Measurements from ENCODE around the gene MAD1L1. TPM values are rescaled to one million over a fixed set of nuclear protein-coding genes. Genes with fewer than 3 reads are reported as not detected.
A peak's percentile ranks its signal among the peaks of the same experiment; 100 is the strongest.
"Not testable (repeated sequence)": the region's sequence is repeated elsewhere in the genome, so short reads cannot be mapped to it uniquely, and the experiment has no call there.

The MAD1L1 gene
- total RNA-seq, 2 donors from 2014 or later: 34.2 to 53.5 TPM

GRCh38 chr7:1850111-1850975 is 382.4 kb downstream of the MAD1L1 start:
- DNase-seq (ENCODE audit: low spot score in 2 of 2) (no peak), ATAC-seq (no peak)
- H3K9me3 Mint-ChIP-seq: no peaks in the 10 kb centered on the region
- H3K27ac Mint-ChIP-seq: no peak overlapping the region
- no peaks in the 10 kb centered on the region for H3K36me3 Mint-ChIP-seq

GRCh38 chr7:1849351-1850041 is 383.2 kb downstream of the MAD1L1 start:
- DNase-seq (ENCODE audit: low spot score in 2 of 2) (no peak), ATAC-seq (no peak)
- Mint-ChIP-seq H3K27ac (no peak overlapping the region), H3K36me3 (no peaks in the 10 kb centered on the region), H3K9me3 (no peaks in the 10 kb centered on the region)

- no peaks in the 10 kb centered on the region for H3K36me3 Mint-ChIP-seq
- no peak for DNase-seq (ENCODE audit: low spot score in 2 of 2)
- peak overlapping the region in 1 of 2 donors; percentile 33 for H3K27ac Mint-ChIP-seq
- no peaks in the 10 kb centered on the region for H3K9me3 Mint-ChIP-seq
- no peak for ATAC-seq
Observed at GRCh38 chr7:1848911-1849311, 383.8 kb downstream of the MAD1L1 start.

GRCh38 chr7:1848013-1848640 is 384.6 kb downstream of the MAD1L1 start:
- Mint-ChIP-seq H3K9me3 (no peaks in the 10 kb centered on the region), H3K36me3 (no peaks in the 10 kb centered on the region), H3K27ac (no peak overlapping the region)
- no peak for ATAC-seq
- DNase-seq (ENCODE audit: low spot score in 2 of 2): no peak

GRCh38 chr7:1847260-1848001 is 385.3 kb downstream of the MAD1L1 start:
- Mint-ChIP-seq H3K36me3 (no peaks in the 10 kb centered on the region), H3K27ac (peak overlapping the region in 1 of 2 donors; percentile 30), H3K9me3 (no peaks in the 10 kb centered on the region)
- ATAC-seq: no peak
- no peak for DNase-seq (ENCODE audit: low spot score in 2 of 2)

DNA sequence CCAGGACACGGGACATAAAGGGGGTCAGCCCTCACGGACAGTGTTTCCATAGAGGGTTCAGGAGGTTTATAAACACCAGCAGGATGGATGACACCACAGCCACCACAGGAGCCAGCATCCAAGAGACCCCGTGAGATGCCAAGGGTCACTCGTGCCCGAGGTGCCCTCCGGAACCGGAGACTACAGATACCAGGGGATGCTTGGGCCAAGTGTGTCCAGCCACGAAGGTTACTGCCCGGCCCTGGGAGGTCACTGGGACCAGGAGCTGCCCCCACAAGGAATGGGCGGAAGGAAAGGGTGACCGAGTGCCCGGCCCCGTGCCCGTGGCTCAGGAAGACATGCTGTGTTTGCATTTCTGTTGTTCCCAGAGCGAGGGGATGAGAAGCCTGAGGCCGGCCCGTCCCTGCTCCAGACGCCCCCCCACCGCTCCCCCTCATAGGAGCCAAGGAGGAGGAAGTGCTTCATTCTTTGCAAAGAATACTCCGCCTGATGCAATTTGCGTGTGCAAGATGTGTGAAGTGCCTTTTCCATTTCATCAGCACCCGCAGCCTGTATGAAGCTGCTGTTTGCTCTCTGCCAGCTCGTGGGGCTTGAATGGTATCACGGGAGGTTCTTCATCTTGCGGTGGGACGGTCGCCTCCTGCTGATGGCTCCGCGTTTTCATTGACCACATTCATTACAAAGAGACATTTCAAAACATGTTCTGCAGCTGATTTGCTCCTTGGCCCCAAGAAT is 386.2 kb downstream of the MAD1L1 start:
- H3K27ac Mint-ChIP-seq: peak overlapping the region in 1 of 2 donors; percentile 40
- H3K36me3 Mint-ChIP-seq: no peaks in the 10 kb centered on the region
- no peaks in the 10 kb centered on the region for H3K9me3 Mint-ChIP-seq
- DNase-seq (ENCODE audit: low spot score in 2 of 2) (no peak), ATAC-seq (no peak)

GRCh38 chr7:1845536-1846311 is 387.0 kb downstream of the MAD1L1 start:
- Mint-ChIP-seq H3K9me3 (no peaks in the 10 kb centered on the region), H3K27ac (peak overlapping the region in 1 of 2 donors; percentile 58), H3K36me3 (no peaks in the 10 kb centered on the region)
- ATAC-seq (no peak), DNase-seq (ENCODE audit: low spot score in 2 of 2) (no peak)

DNA sequence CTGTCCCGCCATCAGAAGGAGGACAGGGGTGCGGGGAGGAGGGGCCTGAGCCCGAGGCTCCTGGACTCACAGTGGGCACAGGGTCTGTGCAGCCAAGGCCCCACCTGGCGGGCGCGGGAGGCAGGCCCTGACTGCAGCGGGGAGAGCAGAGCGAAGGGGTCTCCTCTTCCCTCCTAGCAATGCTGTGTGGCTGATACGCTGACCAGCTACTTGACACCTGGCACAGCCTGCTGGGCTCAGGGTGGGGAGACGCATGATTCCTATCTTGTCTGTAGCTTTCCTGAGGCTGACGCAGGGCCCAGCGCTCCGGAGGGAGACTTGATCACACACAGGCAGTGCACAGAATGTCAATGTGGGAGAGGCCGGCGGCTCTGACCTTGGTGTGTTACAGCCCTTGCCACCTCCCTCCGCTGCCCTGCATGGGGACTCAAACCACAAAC is 387.8 kb downstream of the MAD1L1 start:
- no peaks in the 10 kb centered on the region for H3K9me3 Mint-ChIP-seq
- H3K27ac Mint-ChIP-seq: peak overlapping the region in 1 of 2 donors; percentile 58
- DNase-seq (ENCODE audit: low spot score in 2 of 2): no peak
- H3K36me3 Mint-ChIP-seq: no peaks in the 10 kb centered on the region
- no peak for ATAC-seq

DNA sequence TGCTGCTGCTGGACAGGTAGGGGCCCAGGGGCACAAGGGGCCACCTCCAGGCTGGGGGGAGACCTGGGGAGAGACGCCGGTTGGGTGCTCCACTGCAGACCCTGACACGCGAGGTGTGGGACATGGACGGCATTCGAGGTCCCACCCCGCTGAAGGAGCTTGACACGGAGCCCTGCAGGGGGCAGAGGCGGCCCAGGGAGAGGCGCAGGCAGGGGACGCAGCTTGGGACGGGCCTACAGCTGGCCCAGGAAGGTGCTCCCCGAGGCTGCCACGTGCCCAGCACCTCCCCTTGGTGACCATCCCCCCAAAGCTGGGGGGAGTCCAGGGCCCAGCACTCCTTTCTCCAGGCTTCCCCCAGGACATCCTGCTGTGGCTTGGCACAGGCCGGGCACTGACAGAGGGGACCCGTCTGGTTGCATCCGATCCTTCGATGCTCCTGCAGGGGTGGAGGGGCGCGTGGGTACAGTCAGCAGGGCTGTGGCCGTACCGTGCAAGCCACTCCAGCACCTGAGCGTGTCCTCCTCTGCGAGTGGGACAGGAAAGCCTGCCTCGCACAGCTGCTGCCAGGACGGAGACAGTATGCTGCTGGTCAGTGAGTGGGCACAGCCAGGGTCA is 388.3 kb downstream of the MAD1L1 start:
- no peaks in the 10 kb centered on the region for H3K9me3 Mint-ChIP-seq
- DNase-seq (ENCODE audit: low spot score in 2 of 2): no peak
- ATAC-seq: no peak
- H3K36me3 Mint-ChIP-seq: no peaks in the 10 kb centered on the region
- no peak overlapping the region for H3K27ac Mint-ChIP-seq

DNA sequence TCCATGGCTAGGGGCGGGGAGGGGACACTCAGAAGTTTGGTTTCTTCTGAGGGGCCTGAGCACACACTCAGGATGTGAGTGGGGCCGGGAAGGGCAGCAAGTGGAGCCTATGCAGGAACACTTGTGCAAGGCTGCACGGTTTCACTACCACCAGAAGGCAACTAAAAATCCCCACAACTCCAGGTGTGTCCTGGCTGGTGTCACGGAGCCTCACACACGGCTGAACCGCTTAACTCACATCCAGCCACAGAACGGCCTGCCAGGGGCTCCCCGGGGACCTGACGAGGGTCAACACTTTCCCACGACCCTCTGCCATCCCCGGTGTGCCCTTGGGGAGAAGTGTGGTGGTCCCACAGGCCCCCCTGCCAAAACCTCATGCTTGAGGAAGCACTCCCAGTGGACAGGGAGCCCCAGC is 388.8 kb downstream of the MAD1L1 start:
- Mint-ChIP-seq H3K27ac (no peak overlapping the region), H3K9me3 (no peaks in the 10 kb centered on the region), H3K36me3 (no peaks in the 10 kb centered on the region)
- DNase-seq (ENCODE audit: low spot score in 2 of 2) (no peak), ATAC-seq (no peak)

- Mint-ChIP-seq H3K36me3 (no peaks in the 10 kb centered on the region), H3K9me3 (no peaks in the 10 kb centered on the region), H3K27ac (no peak overlapping the region)
- DNase-seq (ENCODE audit: low spot score in 2 of 2): no peak
- ATAC-seq: no peak
Observed at GRCh38 chr7:1843271-1843861, 389.4 kb downstream of the MAD1L1 start.

DNA sequence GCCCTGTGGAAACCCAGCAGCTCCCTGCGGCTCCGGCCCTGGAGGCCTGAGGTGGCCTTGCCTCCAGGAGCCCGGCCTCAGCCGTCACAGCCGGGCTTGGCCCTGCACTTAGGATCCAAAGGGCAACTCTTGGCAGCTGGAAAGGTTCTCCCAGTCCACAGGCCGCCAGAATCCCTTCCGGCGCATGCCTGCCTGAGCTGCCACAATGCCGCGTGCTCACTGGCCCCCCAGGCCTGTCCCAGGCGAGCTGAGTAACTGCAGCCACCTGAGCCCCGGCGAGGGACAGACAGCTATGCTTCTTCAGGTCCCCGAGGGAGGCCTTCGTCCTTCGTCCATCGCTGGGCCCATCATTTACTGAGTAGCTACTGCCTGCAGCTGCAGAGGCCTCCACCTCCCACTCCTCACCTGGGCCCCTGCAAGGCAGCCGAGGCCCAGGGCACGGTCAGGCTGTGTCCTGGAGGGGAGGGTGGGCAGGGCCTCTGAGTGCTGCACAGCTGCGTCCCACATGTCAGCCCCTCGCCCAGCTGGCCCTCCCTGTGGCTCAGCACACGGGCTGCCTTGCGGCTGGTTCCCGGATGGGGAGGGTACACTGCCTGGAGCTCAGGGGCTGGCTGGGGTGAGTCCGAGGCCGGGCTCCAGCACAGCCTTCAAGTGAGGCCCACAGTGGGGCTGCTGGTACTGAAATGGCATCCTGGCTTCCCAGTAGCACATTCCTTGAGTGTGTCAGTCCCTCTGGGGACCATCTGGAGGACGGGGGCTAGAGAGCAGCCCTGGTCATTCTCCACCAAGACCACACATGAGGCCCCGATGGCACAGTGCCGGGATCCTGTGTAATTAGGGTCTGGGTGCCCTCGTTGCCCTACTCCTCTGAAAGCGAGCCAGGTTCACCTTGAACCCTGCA is 390.2 kb downstream of the MAD1L1 start:
- Mint-ChIP-seq H3K9me3 (no peaks in the 10 kb centered on the region), H3K27ac (no peak overlapping the region), H3K36me3 (peaks cover 4 to 7% of the 10 kb centered on the region in 2 donors)
- no peak for DNase-seq (ENCODE audit: low spot score in 2 of 2)
- ATAC-seq: no peak

GRCh38 chr7:1841286-1842021 is 391.3 kb downstream of the MAD1L1 start:
- H3K36me3 Mint-ChIP-seq: peaks cover 14 to 15% of the 10 kb centered on the region in 2 donors
- not testable (repeated sequence) for H3K27ac Mint-ChIP-seq; ATAC-seq; DNase-seq (ENCODE audit: low spot score in 2 of 2); H3K9me3 Mint-ChIP-seq

Data from activated naive CD4-positive, alpha-beta T cell treated with anti-CD3 and anti-CD28 coated beads, Interleukin-2, amount 50 U/mL, for 72 hours (primary cell).